SK-N-SH treated with all-trans-retinoic acid at 6 μM for 48 hours (cell line): Measurements from ENCODE around the gene FRMD3.
A peak's percentile ranks its signal among the peaks of the same experiment; 100 is the strongest.

Source experiments
- ATAC-seq: fragments of 200-7000 bp; cut with Tn5 transposase; 3 replicates; pipeline ENCODE4 v1.9.1; 2020; ENCODE audit warnings: mild to moderate bottlenecking, moderate library complexity
- ARNTL ChIP-seq: fragments of 450-650 bp; formaldehyde crosslinking; IDR thresholded peaks from 2 replicates; pipeline ENCODE4 v1.5.0; 2020; ENCODE audit warnings: low read depth, mild to moderate bottlenecking, moderate library complexity, borderline replicate concordance
- BACH2 ChIP-seq: fragments of 250-450 bp; sonication (Bioruptor Pico); IDR thresholded peaks from 2 replicates; pipeline ENCODE4 v1.9.0; 2021; ENCODE audit warnings: mild to moderate bottlenecking, borderline replicate concordance
- CREB5 ChIP-seq: fragments of 250-450 bp; sonication (Bioruptor Pico); IDR thresholded peaks from 2 replicates; pipeline ENCODE4 v1.5.1; 2020; ENCODE audit warnings: low read depth, mild to moderate bottlenecking, moderate library complexity
- CSDC2 ChIP-seq: fragments of 250-450 bp; sonication (Bioruptor Pico); IDR thresholded peaks from 2 replicates; pipeline ENCODE4 v1.5.0; 2020; ENCODE audit warnings: mild to moderate bottlenecking, moderate library complexity
- CSRNP3 ChIP-seq: fragments of 250-450 bp; sonication (Bioruptor Pico); IDR thresholded peaks from 2 replicates; pipeline ENCODE4 v1.5.1; 2021; ENCODE audit warnings: mild to moderate bottlenecking, moderate library complexity
- ESRRG ChIP-seq: fragments of 250-450 bp; sonication (Bioruptor Pico); IDR thresholded peaks from 2 replicates; pipeline ENCODE4 v1.6.1; 2021; ENCODE audit warnings: mild to moderate bottlenecking
- GLIS3 ChIP-seq: fragments of 250-450 bp; sonication (Bioruptor Pico); IDR thresholded peaks from 2 replicates; pipeline ENCODE4 v1.5.0; 2020; ENCODE audit warnings: mild to moderate bottlenecking, moderate library complexity
- ISL1 ChIP-seq: fragments of 250-450 bp; sonication (Bioruptor Pico); IDR thresholded peaks from 2 replicates; pipeline ENCODE4 v2.1.2; 2022; ENCODE audit warnings: mild to moderate bottlenecking, moderate library complexity
- OSR1 ChIP-seq: fragments of 250-450 bp; sonication (Bioruptor Pico); IDR thresholded peaks from 2 replicates; pipeline ENCODE4 v1.8.0; 2022; ENCODE audit warnings: moderate library complexity, mild to moderate bottlenecking, inconsistent platforms
- PPARA ChIP-seq: fragments of 250-450 bp; sonication (Bioruptor Pico); IDR thresholded peaks from 2 replicates; pipeline ENCODE4 v1.5.0; 2020; ENCODE audit warnings: mild to moderate bottlenecking, borderline replicate concordance
- SNAI2 ChIP-seq: fragments of 250-450 bp; sonication (Bioruptor Pico); IDR thresholded peaks from 2 replicates; pipeline ENCODE4 v1.5.0; 2020; ENCODE audit warnings: mild to moderate bottlenecking, moderate library complexity
- TCF4 ChIP-seq: fragments of 250-450 bp; sonication (Bioruptor Pico); IDR thresholded peaks from 2 replicates; pipeline ENCODE4 v1.8.0; 2021; ENCODE audit warnings: mild to moderate bottlenecking, moderate library complexity, borderline replicate concordance
- TOX ChIP-seq: fragments of 250-450 bp; sonication (Bioruptor Pico); IDR thresholded peaks from 2 replicates; pipeline ENCODE4 v1.8.0; 2021; ENCODE audit warnings: mild to moderate bottlenecking, moderate library complexity, borderline replicate concordance
- TSHZ2 ChIP-seq: fragments of 250-450 bp; sonication (Bioruptor Pico); IDR thresholded peaks from 2 replicates; pipeline ENCODE4 v1.5.0; 2020; ENCODE audit warnings: mild to moderate bottlenecking, moderate library complexity
- ZC3H10 ChIP-seq: fragments of 250-450 bp; sonication (Bioruptor Pico); IDR thresholded peaks from 2 replicates; pipeline ENCODE4 v1.5.1; 2021; ENCODE audit warnings: mild to moderate bottlenecking, moderate library complexity
- ZFP3 ChIP-seq: fragments of 250-450 bp; sonication (Bioruptor Pico); IDR thresholded peaks from 2 replicates; pipeline ENCODE4 v1.5.0; 2020; ENCODE audit warnings: mild to moderate bottlenecking, moderate library complexity
- ZFP30 ChIP-seq: fragments of 450-650 bp; formaldehyde crosslinking; IDR thresholded peaks from 2 replicates; pipeline ENCODE4 v1.5.0; 2022; ENCODE audit warnings: mild to moderate bottlenecking, moderate library complexity
- ZNF565 ChIP-seq: fragments of 450-650 bp; formaldehyde crosslinking; conservative IDR thresholded peaks from 2 replicates; pipeline ENCODE4 v1.5.0; 2020; ENCODE audit warnings: low read depth, mild to moderate bottlenecking, moderate library complexity
- ZNF70 ChIP-seq: fragments of 450-650 bp; formaldehyde crosslinking; IDR thresholded peaks from 2 replicates; pipeline ENCODE4 v1.5.0; 2020; ENCODE audit warnings: mild to moderate bottlenecking, moderate library complexity
- ZNF8 ChIP-seq: fragments of 450-650 bp; formaldehyde crosslinking; IDR thresholded peaks from 2 replicates; pipeline ENCODE4 v1.5.0; 2020; ENCODE audit warnings: mild to moderate bottlenecking, moderate library complexity

The FRMD3 gene

GRCh38 chr9:83433846-83434245 is 104.4 kb downstream of the FRMD3 start:
- TF ChIP-seq GLIS3 (no peak), BACH2 (CRISPR knock-in tag) (no peak), CSDC2 (CRISPR knock-in tag) (no peak), ZNF70 (CRISPR knock-in tag) (no peak)
- ATAC-seq: no peak

- TF ChIP-seq TCF4 (CRISPR knock-in tag): no peak
- TF ChIP-seq ZNF8 (CRISPR knock-in tag): peak; percentile 73
- TF ChIP-seq ZNF70 (CRISPR knock-in tag): no peak
- no peak for ATAC-seq
Measured at GRCh38 chr9:83432877-83433550, 105.2 kb downstream of the FRMD3 start.

- peak; percentile 90 for ATAC-seq
- TF ChIP-seq CREB5 (CRISPR knock-in tag) (no peak), BACH2 (CRISPR knock-in tag) (no peak), ESRRG (no peak), ZC3H10 (no peak), ISL1 (CRISPR knock-in tag) (peak; percentile 43), TCF4 (CRISPR knock-in tag) (no peak)
Measured at GRCh38 chr9:83432104-83432627, 106.0 kb downstream of the FRMD3 start.

- no peak for TF ChIP-seq CSRNP3
- no peak for TF ChIP-seq ZFP3 (CRISPR knock-in tag)
- no peak for TF ChIP-seq ISL1 (CRISPR knock-in tag)
- no peak for TF ChIP-seq ARNTL (CRISPR knock-in tag)
- TF ChIP-seq TCF4 (CRISPR knock-in tag): no peak
- no peak for TF ChIP-seq ZC3H10
- no peak for TF ChIP-seq PPARA (CRISPR knock-in tag)
- no peak for TF ChIP-seq SNAI2 (CRISPR knock-in tag)
- no peak for TF ChIP-seq ZNF70 (CRISPR knock-in tag)
- no peak for TF ChIP-seq TSHZ2 (CRISPR knock-in tag)
- TF ChIP-seq ZNF565 (CRISPR knock-in tag): no peak
- no peak for TF ChIP-seq OSR1 (CRISPR knock-in tag)
- TF ChIP-seq GLIS3: no peak
- TF ChIP-seq ZFP30 (CRISPR knock-in tag): no peak
- no peak for TF ChIP-seq BACH2 (CRISPR knock-in tag)
- peak; percentile 73 for ATAC-seq
Measured at GRCh38 chr9:83431101-83432060, 106.8 kb downstream of the FRMD3 start.

- no peak for ATAC-seq
- TF ChIP-seq GLIS3 (no peak), ZNF70 (CRISPR knock-in tag) (no peak), ZFP30 (CRISPR knock-in tag) (no peak), PPARA (CRISPR knock-in tag) (no peak), ZC3H10 (no peak), TSHZ2 (CRISPR knock-in tag) (no peak), ISL1 (CRISPR knock-in tag) (no peak), BACH2 (CRISPR knock-in tag) (no peak), TOX (CRISPR knock-in tag) (no peak), ZNF565 (CRISPR knock-in tag) (no peak), TCF4 (CRISPR knock-in tag) (no peak), ZNF8 (CRISPR knock-in tag) (no peak), ARNTL (CRISPR knock-in tag) (no peak), CREB5 (CRISPR knock-in tag) (no peak), SNAI2 (CRISPR knock-in tag) (no peak), CSDC2 (CRISPR knock-in tag) (no peak)
- TF ChIP-seq, all 23 proteins: peak for 0
Measured at GRCh38 chr9:83430681-83431080, 107.5 kb downstream of the FRMD3 start.
